Activated B cell treated with CpG ODN at 0.5 μM for 24 hours (primary cell): Measurements from ENCODE around the gene DNAJC18. TPM values are rescaled to one million over a fixed set of nuclear protein-coding genes. Genes with fewer than 3 reads are reported as not detected.

Source experiments
- ATAC-seq: fragments of 200-7000 bp; cut with Tn5 transposase; one replicate; pipeline ENCODE4 v1.10.0; 2021; ENCODE audit warnings: low read depth, mild to moderate bottlenecking, moderate library complexity
- CTCF ChIA-PET: fragments of 350-600 bp; sonication (Branson Sonifier 250); formaldehyde crosslinking; loops from one replicate; lab custom pipeline; 2021; ENCODE audit warnings: antibody characterized with exemption; lab: Charles Lee
- POLR2A ChIA-PET: fragments of 350-600 bp; sonication (Branson Sonifier 250); formaldehyde crosslinking; loops from one replicate; lab custom pipeline; 2021; ENCODE audit warnings: antibody characterized with exemption; lab: Charles Lee
- DNase-seq: peaks from one replicate; pipeline ENCODE4 v3.0.0; 2022
- H3K27ac Mint-ChIP-seq: one replicate; pipeline ENCODE4 v1.8.0; 2020; ENCODE audit warnings: mixed read lengths
- H3K27me3 Mint-ChIP-seq: one replicate; pipeline ENCODE4 v1.8.0; 2021; ENCODE audit warnings: mixed read lengths
- H3K36me3 Mint-ChIP-seq: one replicate; pipeline ENCODE4 v1.8.0; 2021; ENCODE audit warnings: low read depth, mixed read lengths
- H3K4me1 Mint-ChIP-seq: one replicate; pipeline ENCODE4 v1.8.0; 2021; ENCODE audit warnings: mixed read lengths
- H3K4me3 Mint-ChIP-seq: one replicate; pipeline ENCODE4 v1.8.0; 2020; ENCODE audit warnings: mild to moderate bottlenecking, mixed read lengths
- H3K9me3 Mint-ChIP-seq: one replicate; pipeline ENCODE4 v1.8.0; 2020; ENCODE audit warnings: mixed read lengths
- intact Hi-C: fragments of 100-400 bp; cut with micrococcal nuclease; formaldehyde crosslinking; loops from one replicate; pipeline ENCODE4 v1.15.1; 2024
- total RNA-seq: library from RNA; stranded (reverse); gene quantifications from 2 replicates; pipeline ENCODE4 v1.2.3, GENCODE V29; 2022
- TF ChIP-seq, protein P1 (sequence below): fragments of 200-600 bp; IDR thresholded peaks from one replicate; pipeline ENCODE4 v1.8.0; 2022; ENCODE audit warnings: antibody characterized with exemption, mild to moderate bottlenecking

The DNAJC18 gene
- total RNA-seq, 1 donor from 2014 or later, result 9.1 TPM

DNA sequence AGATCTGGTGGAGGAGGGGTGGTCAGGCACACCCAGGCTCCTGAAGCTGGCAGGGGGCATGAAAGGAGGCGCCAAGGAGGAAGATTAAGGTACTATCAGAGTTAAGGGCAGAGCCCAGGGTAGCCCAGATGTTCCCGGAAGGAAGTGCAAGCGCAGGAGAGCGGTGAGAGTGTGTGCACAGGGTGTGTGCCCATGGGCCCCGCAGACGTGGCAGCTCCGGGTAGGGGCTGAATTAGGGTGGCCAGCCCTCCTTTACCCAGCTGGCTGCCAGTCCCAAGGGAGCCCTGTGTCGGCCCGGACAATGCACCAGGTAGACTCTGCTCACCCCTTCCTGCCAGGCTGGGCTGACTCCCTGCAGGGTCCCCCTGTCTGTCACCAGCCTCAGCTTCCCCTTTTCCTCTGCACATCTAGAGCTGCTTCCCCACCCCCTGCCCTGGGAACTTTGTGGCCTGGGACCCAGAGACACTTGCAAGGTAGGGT is 31.5 kb upstream of the DNAJC18 start, which contains the start of gene SMIM33:
SMIM33 (plus strand) TSS at position 184 of the 480 bp plus-strand sequence; CDS start at position 302, 118 bp downstream.
- ATAC-seq (peak; percentile 54), DNase-seq (no peak)
- CTCF ChIA-PET, result no interaction called here
- H3K27ac Mint-ChIP-seq, result no peak within 1 kb of the TSS
- POLR2A ChIA-PET, result interaction anchor here (0.6 kb wide), 1 partner anchor 120 kb away, joined by 12 read pairs; no protein-coding TSS in a partner anchor
- peak within 1 kb of the TSS; percentile 45 for H3K4me3 Mint-ChIP-seq
- peaks cover 15% of the 10 kb centered on the region for H3K27me3 Mint-ChIP-seq
- H3K4me1 Mint-ChIP-seq, result peaks cover 14% of the 10 kb centered on the region
- TF ChIP-seq, protein P1, sequence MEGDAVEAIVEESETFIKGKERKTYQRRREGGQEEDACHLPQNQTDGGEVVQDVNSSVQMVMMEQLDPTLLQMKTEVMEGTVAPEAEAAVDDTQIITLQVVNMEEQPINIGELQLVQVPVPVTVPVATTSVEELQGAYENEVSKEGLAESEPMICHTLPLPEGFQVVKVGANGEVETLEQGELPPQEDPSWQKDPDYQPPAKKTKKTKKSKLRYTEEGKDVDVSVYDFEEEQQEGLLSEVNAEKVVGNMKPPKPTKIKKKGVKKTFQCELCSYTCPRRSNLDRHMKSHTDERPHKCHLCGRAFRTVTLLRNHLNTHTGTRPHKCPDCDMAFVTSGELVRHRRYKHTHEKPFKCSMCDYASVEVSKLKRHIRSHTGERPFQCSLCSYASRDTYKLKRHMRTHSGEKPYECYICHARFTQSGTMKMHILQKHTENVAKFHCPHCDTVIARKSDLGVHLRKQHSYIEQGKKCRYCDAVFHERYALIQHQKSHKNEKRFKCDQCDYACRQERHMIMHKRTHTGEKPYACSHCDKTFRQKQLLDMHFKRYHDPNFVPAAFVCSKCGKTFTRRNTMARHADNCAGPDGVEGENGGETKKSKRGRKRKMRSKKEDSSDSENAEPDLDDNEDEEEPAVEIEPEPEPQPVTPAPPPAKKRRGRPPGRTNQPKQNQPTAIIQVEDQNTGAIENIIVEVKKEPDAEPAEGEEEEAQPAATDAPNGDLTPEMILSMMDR, result no peak
- no peaks in the 10 kb centered on the region for H3K9me3 Mint-ChIP-seq
- H3K36me3 Mint-ChIP-seq, result no peaks in the 10 kb centered on the region
- intact Hi-C loops, result no loop called here

GRCh38 chr5:139468421-139468931 is 29.2 kb upstream of the DNAJC18 start:
- Mint-ChIP-seq H3K4me3 (no peak overlapping the region), H3K27ac (no peak overlapping the region), H3K27me3 (peaks cover 3% of the 10 kb centered on the region), H3K4me1 (peaks cover 9% of the 10 kb centered on the region), H3K9me3 (no peaks in the 10 kb centered on the region), H3K36me3 (no peaks in the 10 kb centered on the region)
- TF ChIP-seq, protein P1, result no peak
- DNase-seq (no peak), ATAC-seq (no peak)
- intact Hi-C loops, result no loop called here
- POLR2A ChIA-PET, result no interaction called here
- CTCF ChIA-PET, result no interaction called here

DNA sequence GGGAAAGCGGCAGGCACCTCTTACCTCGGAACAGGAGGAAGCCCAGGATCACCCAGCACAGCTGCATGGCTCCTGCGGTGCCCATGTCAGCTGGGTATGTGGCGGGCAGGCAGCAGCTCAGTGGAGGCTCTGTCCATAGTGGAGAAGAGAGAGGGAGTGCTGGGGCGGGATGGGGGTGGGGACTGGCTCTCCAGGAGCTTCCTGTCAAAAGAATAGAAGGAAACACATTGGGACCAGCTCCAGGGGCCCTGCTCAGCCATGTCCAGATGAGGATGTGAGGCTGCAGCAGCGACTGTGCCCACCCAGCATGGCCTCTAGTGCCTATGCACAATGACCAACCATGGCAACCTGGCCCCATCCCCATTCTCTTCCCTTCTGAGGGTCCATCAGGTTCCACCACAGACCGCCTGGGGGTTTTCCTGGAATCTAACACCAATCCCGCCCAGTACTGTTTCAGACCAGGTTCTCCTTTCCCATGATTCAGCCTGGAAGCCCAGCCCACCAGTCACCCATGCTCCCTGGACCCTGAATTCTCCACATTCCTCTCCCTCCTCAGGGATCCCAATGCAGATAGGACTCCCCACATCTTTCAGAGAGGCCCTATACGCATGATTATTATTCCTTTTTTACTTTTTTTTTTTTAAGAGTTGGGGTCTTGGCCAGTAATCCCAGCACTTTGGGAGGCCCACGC is 23.4 kb upstream of the DNAJC18 start, which contains the start of gene ECSCR:
ECSCR (minus strand) TSS at position 158 of the 691 bp plus-strand sequence; CDS start at position 85, 73 bp downstream.
- H3K27ac Mint-ChIP-seq, result no peak within 1 kb of the TSS
- H3K4me3 Mint-ChIP-seq, result no peak within 1 kb of the TSS
- no peaks in the 10 kb centered on the region for H3K36me3 Mint-ChIP-seq
- peaks cover 4% of the 10 kb centered on the region for H3K4me1 Mint-ChIP-seq
- ChIA-PET CTCF (no interaction called here), POLR2A (no interaction called here)
- H3K27me3 Mint-ChIP-seq, result no peaks in the 10 kb centered on the region
- H3K9me3 Mint-ChIP-seq, result no peaks in the 10 kb centered on the region
- TF ChIP-seq, protein P1, result no peak
- no peak for ATAC-seq
- DNase-seq, result no peak
- intact Hi-C loops, result no loop called here

- CTCF ChIA-PET, result no interaction called here
- intact Hi-C loops, result no loop called here
Observed at GRCh38 chr5:139461698-139462097, 22.4 kb upstream of the DNAJC18 start.

GRCh38 chr5:139461176-139461575 is 21.9 kb upstream of the DNAJC18 start:
- ChIA-PET POLR2A (no interaction called here), CTCF (no interaction called here)
- ATAC-seq, result no peak
- Mint-ChIP-seq H3K27me3 (no peaks in the 10 kb centered on the region), H3K4me1 (peaks cover 4% of the 10 kb centered on the region), H3K9me3 (no peaks in the 10 kb centered on the region), H3K36me3 (no peaks in the 10 kb centered on the region), H3K27ac (no peak overlapping the region), H3K4me3 (no peak overlapping the region)
- intact Hi-C loops, result no loop called here
- TF ChIP-seq, protein P1, result no peak
- DNase-seq, result no peak

More at GRCh38 chr5:139461698-139462097, 22.4 kb upstream of the DNAJC18 start:
- no peak for DNase-seq
- no peak overlapping the region for H3K4me3 Mint-ChIP-seq
- no peak for ATAC-seq
- no peak overlapping the region for H3K27ac Mint-ChIP-seq
- TF ChIP-seq, protein P1, result no peak
- POLR2A ChIA-PET, result no interaction called here
- no peaks in the 10 kb centered on the region for H3K9me3 Mint-ChIP-seq
- H3K4me1 Mint-ChIP-seq, result peaks cover 4% of the 10 kb centered on the region
- H3K27me3 Mint-ChIP-seq, result no peaks in the 10 kb centered on the region
- H3K36me3 Mint-ChIP-seq, result no peaks in the 10 kb centered on the region
